Measurements from ENCODE around the gene TEX29.

The TEX29 gene

DNA sequence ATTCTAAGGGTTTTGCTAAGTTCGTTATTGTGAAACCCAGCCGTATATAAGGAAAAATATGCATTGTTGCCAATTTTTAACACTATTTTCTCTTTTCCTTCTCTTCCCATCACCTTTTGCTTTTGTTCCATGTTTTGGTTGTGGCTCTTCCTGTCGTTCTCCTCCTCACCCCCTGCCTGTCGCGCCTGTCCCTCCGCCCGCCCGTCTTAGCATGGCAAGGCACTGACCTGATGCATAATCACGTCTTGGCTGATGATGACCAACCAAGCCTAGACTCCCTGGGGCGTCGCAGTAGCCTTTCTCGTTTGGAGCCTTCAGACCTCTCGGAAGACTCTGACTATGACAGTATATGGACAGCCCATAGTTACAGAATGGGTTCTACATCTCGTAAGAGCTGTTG lies 28.5 kb upstream of the TEX29 start:
- DNase-seq, result no peak

- DNase-seq, result no peak
Observed at GRCh38 chr13:111292710-111293485, 27.5 kb upstream of the TEX29 start.

DNA sequence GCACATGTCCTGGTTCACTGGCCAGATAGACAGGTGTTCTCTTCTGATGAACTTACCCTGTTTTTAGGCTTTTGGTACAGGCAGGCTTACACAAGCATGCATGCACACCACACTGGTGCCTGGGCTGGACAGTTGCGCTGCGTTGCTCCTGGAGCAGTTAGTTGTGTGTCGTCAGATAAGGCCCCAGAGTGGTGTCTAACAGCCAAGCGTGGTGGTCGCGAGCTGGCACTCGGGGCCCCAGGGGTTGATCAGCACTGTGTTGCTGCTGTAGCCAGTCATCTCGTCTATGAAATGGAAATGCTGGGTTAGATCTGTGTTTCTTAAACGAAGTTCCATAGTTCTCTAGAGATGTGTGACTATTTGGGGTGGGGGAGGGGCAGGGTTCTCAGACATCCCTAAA lies 24.6 kb upstream of the TEX29 start:
- peak in 1 of 5 experiments; percentile 68 for DNase-seq

- DNase-seq, result peak in 1 of 5 experiments; percentile 88
Observed at GRCh38 chr13:111296417-111296816, 24.0 kb upstream of the TEX29 start.

- no peak for DNase-seq
Observed at GRCh38 chr13:111298214-111298975, 22.0 kb upstream of the TEX29 start.

GRCh38 chr13:111302045-111302726 lies 18.3 kb upstream of the TEX29 start:
- DNase-seq, result no peak

DNA sequence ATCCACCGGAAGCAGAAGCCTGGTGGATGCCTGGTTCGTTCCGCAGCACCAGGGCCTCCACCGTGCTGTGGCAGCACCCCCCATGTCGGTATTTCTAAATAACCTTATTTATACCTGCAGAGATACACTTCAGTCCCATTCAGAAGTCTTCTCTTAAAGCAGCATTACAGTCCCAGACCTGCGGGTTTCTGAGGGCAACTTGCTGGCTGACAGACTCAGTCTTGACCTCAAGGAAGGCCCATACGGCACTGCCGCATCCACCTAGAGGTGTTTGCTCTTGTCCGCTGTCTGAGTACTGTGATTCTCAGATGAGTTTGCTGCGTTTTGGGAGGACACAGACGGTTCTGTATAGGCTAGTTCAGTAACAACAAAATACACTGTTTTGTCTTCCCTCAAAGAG lies 16.9 kb upstream of the TEX29 start:
- no peak for DNase-seq

GRCh38 chr13:111304041-111304544 lies 16.3 kb upstream of the TEX29 start:
- peak in 1 of 5 experiments; percentile 89 for DNase-seq

- no peak for DNase-seq
Observed at GRCh38 chr13:111304603-111305289, 15.7 kb upstream of the TEX29 start.

DNA sequence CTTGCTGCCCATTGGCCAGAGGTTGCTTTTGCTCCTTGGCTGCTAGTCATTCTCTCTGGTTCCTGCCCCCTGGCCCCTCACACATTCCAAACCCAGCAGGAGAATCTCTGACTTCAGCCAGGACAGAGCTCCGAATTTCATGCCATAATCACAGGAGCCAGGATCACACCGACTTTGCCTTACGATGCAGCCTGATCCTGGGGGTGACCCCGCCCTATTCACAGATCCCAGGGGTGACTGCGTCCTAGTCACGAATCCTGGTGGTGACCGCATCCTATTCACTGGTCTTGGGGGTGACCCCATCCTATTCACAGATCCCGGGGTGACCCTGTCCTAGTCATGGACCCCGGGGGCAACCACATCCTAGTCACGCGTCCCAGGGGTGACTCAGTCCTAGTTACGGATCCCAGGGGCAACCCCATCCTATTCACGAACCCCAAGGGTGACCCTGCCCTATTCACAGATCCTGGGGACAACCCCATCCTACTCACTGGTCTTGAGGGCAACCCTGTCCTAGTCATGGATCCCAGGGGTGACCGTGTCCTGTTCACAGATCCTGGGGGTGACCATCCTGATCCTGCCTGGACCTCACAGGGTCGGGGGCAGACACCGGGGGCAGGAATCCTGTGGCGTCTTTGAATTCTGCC lies 7.4 kb upstream of the TEX29 start:
- DNase-seq, result no peak

- DNase-seq, result no peak
Observed at GRCh38 chr13:111313911-111314425, 6.5 kb upstream of the TEX29 start.

DNA sequence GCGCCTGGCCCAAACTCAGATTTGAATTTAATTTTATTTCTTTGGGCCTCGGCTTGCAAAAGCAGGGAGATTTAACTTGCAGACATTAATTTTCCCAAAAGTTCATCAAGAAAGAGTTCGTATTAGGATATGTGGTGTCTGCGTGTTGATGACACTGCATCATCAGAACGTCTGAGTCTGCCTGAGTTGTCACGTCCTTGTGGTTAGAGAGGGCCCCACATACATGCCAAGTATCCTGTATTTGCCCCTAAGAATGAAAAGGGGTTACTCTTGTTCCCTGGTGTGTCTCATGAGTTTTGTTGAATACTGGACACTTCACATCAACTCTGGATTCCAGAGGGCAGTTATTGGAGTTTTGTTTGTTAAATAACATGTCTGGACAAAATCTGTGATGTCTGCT lies 5.6 kb upstream of the TEX29 start:
- DNase-seq, result no peak

DNA sequence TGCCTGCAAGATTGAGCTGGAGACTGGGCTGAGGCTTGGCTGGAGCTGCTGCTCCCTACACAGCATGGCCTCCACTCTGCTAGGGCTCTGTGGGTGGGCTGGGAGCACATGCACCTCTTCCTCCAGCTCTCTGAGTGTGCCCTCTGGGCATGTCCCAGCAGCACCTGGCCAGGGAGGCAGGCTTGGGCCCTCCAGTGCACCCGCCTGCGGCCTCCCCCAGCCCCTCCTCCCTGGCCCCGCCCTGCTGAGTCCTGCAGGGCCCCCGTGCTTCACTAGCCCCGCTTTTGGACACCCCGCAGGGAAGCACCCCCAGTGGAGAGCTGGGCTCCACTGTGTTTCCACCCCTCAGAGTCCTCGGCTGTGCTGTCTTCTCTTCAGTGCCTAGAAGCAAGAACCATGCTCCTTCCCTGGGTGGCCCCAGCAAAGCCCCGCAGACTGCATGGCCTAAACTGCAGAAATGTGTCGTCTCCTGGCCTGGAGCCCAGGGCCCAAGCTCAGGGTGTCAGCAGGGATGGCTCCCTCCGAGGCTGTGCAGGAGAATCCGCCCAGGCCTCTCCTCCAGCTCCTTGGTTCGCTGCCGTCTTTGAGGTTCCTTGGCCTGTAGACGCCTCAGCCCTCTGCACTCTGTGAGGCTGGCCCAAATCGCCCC lies 5.0 kb upstream of the TEX29 start:
- DNase-seq, result no peak

DNA sequence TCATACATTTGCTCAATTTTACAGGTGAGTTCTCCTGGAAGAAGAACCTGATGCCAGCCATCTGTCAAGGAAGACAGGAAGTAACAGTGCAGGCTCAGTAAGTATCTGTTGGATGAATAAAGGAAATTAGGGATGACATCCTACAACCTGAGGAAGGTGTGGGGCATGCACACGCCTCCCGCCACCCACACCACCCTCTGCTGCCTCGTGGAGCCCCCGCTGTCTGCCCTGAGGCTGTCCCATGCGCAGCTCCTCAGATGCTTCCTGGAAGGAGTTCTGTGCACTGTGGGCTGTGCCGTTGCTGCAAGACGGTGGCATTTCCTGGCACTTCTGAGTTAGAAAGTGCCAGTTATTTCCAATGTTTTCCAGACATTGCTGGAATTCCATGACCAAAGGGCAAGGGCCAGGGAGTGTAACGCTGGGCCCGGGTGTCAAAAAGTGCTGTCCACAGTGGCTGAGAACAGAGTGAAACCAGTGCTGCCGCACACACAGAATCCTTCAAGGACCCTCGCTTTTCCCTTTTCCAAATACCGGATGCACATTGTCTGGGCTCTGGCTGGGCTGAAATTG lies 4.2 kb upstream of the TEX29 start:
- no peak for DNase-seq

- DNase-seq, result no peak
Observed at GRCh38 chr13:111317042-111317550, 3.3 kb upstream of the TEX29 start.

DNA sequence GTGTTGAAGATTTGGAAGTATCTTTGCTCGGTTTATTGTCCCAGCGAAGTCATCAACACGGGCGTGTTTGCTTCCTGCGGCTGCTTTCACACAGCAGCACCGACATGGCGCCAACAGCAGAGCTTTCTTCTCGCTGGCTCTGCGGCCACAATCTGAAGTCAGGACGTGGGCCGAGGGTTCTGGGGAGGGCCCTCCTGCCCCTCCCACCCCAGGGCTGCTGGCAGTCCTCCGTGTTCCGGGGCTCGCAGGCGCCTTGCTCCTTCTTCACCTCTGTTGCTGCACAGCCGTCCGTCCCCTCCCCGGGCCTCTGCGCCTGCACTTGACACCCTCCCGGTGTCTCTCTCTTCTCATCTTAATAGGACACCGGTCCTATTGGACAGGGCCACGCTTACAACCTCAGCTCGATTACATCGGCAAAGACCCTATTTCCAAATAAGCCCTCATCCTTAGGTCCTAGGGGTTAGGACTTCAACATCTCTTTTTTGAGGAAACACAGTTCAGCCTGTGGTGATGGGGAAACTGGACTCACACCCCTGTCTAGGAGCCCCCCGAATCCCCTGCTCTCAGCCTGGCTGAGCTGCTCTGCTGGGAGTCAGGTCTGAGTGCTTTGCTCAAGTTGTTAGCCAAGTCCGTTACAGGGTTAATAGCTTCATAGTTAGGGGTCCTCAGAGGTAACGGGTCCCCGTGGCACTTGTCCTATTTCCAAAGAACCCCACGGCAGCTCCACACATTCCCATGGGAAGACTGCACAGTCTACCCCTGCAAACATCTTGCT lies 2.7 kb upstream of the TEX29 start:
- DNase-seq, result no peak

DNA sequence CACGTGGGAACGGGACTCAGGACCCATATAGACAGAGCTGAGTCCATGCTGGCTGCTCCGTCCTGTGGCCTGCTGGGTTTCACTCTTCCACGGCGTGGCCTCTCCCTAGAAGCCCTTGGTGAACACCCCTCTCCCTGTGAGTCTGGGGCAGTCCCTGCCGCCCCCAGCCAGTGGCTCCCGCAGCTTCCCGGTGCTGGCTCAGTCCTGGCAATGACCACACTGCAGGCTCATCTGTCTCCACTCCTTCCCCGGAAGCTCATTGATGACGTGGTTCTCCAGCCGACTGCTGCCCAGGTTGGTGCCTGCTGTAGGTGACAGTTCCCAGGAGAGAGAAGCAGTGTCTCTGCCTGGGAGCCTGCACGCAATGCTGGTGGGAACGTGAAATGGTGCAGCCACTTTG lies 2.1 kb upstream of the TEX29 start:
- DNase-seq, result no peak

GRCh38 chr13:111319521-111319920 lies 921 bp upstream of the TEX29 start:
- no peak for DNase-seq

DNA sequence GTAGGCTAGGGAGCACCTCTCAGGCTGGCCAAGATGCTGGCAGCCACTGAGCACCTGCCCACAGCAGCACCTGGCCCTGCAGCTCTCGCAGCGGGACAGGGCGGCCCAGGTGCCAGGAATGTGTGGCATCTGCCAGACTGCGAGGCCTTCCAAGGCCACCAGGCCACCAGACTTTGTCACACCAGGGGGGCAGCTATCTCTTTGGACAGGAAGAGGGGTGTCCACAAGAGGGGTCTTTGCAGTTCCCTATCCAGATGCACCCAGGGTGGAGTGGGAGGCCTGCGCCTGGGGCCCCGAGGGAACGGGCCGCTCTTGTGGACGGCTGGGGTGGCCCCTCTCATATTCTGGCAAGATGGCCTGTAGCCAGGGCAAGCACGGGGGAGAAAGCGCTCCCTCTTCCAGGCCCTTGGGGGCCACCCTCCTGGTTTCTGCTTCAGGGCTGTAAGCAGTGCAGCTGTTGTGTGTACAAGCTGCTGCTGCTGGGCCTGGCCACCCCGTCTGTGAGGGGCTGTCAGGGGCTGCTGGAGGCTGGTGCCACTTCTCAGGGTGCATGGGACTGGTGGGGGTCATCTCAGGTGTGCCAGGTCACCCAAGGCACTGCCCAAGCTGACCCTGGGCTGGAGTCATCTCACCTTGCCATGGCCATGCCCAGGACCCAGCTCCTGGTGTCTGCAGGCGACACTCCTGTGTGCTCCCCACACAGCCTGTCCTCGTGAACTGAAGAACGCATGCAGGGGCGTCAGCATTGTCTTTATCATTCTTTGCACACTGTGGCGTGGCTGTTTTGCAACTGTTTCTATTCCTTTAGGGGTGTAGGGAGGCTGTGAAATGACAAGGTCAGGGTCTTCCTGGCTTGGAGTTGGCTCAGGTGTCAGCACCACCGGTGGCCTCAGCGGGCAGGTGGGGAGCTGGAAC lies 1.8 kb downstream of the TEX29 start:
- DNase-seq, result no peak

All from T-helper 2 cell (primary cell).